HG03565 (cell line): ENCODE data around the gene FCGR3A.
"Not testable (repeated sequence)": the region's sequence is repeated elsewhere in the genome, so short reads cannot be mapped to it uniquely, and the experiment has no call there.

ENCODE experiments used
- ATAC-seq: cut with Tn5 transposase; IDR thresholded peaks from one replicate; pipeline ENCODE4 v1.9.1; 2021; ENCODE audit warnings: mild to moderate bottlenecking, moderate library complexity; ENCODE audit not compliant: unreplicated experiment

Gene FCGR3A

GRCh38 chr1:161549652-161550051 lies at the start of gene FCGR3A:
TSS of gene FCGR3A (minus strand) at chr1:161549818. CDS start at chr1:161549736, 82 bp downstream.
- ATAC-seq: no peak

GRCh38 chr1:161597077-161597476 lies 47.5 kb upstream of the FCGR3A start:
- ATAC-seq: not testable (repeated sequence)

- not testable (repeated sequence) for ATAC-seq
Observed at GRCh38 chr1:161595583-161595982, 46.0 kb upstream of the FCGR3A start.

GRCh38 chr1:161595173-161595572 lies 45.6 kb upstream of the FCGR3A start:
- ATAC-seq: not testable (repeated sequence)

GRCh38 chr1:161594269-161594984 lies 44.8 kb upstream of the FCGR3A start:
- ATAC-seq: not testable (repeated sequence)

- not testable (repeated sequence) for ATAC-seq
Observed at GRCh38 chr1:161593092-161593755, 43.6 kb upstream of the FCGR3A start.

- not testable (repeated sequence) for ATAC-seq
Observed at GRCh38 chr1:161592586-161592985, 43.0 kb upstream of the FCGR3A start.

- ATAC-seq: not testable (repeated sequence)
Observed at GRCh38 chr1:161589920-161590319, 40.3 kb upstream of the FCGR3A start.

GRCh38 chr1:161589365-161589764 lies 39.7 kb upstream of the FCGR3A start:
- ATAC-seq: not testable (repeated sequence)

GRCh38 chr1:161588596-161588995 lies 39.0 kb upstream of the FCGR3A start:
- not testable (repeated sequence) for ATAC-seq

- ATAC-seq: not testable (repeated sequence)
Observed at GRCh38 chr1:161582882-161583281, 33.3 kb upstream of the FCGR3A start.

GRCh38 chr1:161580879-161581537 lies 31.4 kb upstream of the FCGR3A start:
- ATAC-seq: peak; percentile 60

GRCh38 chr1:161579856-161580507 lies 30.4 kb upstream of the FCGR3A start:
- not testable (repeated sequence) for ATAC-seq

GRCh38 chr1:161576676-161577075 lies 27.1 kb upstream of the FCGR3A start:
- ATAC-seq: not testable (repeated sequence)

- ATAC-seq: not testable (repeated sequence)
Observed at GRCh38 chr1:161571703-161572102, 22.1 kb upstream of the FCGR3A start.

- not testable (repeated sequence) for ATAC-seq
Observed at GRCh38 chr1:161566602-161566960, 17.0 kb upstream of the FCGR3A start.

- not testable (repeated sequence) for ATAC-seq
Observed at GRCh38 chr1:161563522-161563921, 13.9 kb upstream of the FCGR3A start.

- ATAC-seq: not testable (repeated sequence)
Observed at GRCh38 chr1:161562441-161562840, 12.8 kb upstream of the FCGR3A start.

GRCh38 chr1:161560960-161561715 lies 11.5 kb upstream of the FCGR3A start:
- ATAC-seq: not testable (repeated sequence)
